HEK293T (cell line): Measurements from ENCODE around the gene KANTR.

ENCODE experiments used
- CTCF ChIA-PET: fragments of 350-600 bp; formaldehyde crosslinking; extraction: SDS; loops from one replicate; lab custom pipeline; 2021; ENCODE audit warnings: antibody characterized with exemption, inconsistent platforms; lab: Yijun Ruan, JAX
- POLR2A ChIA-PET: fragments of 350-600 bp; formaldehyde crosslinking; extraction: SDS; loops from one replicate; lab custom pipeline; 2020; ENCODE audit warnings: antibody characterized with exemption, inconsistent platforms; lab: Yijun Ruan, JAX
- DNase-seq: peaks from one replicate; pipeline ENCODE4 v3.0.0; 2012; ENCODE audit warnings: mixed read lengths; ENCODE audit errors: extremely low spot score
- ARNT ChIP-seq: fragments of 450-650 bp; IDR thresholded peaks from 2 replicates; pipeline ENCODE4 v1.6.1; 2017; ENCODE audit warnings: mild to moderate bottlenecking
- BHLHE40 ChIP-seq: fragments of 450-650 bp; IDR thresholded peaks from 2 replicates; pipeline ENCODE4 v1.6.1; 2016; ENCODE audit warnings: mild to moderate bottlenecking, moderate library complexity, borderline replicate concordance
- CTBP1 ChIP-seq: fragments of 450-650 bp; IDR thresholded peaks from 2 replicates; pipeline ENCODE4 v1.6.1; 2016; ENCODE audit warnings: borderline replicate concordance
- ELF4 ChIP-seq: fragments of 450-650 bp; IDR thresholded peaks from 2 replicates; pipeline ENCODE4 v1.6.1; 2017; ENCODE audit warnings: antibody characterized with exemption
- FOXA1 ChIP-seq: fragments of 450-650 bp; IDR thresholded peaks from 2 replicates; pipeline ENCODE4 v1.6.1; 2016; ENCODE audit warnings: mild to moderate bottlenecking
- FOXK2 ChIP-seq: fragments of 450-650 bp; IDR thresholded peaks from 2 replicates; pipeline ENCODE4 v1.6.1; 2016; ENCODE audit warnings: mild to moderate bottlenecking
- FOXM1 ChIP-seq: fragments of 450-650 bp; IDR thresholded peaks from 2 replicates; pipeline ENCODE4 v1.6.1; 2017; ENCODE audit warnings: mild to moderate bottlenecking, borderline replicate concordance
- HDGF ChIP-seq: fragments of 450-650 bp; IDR thresholded peaks from 2 replicates; pipeline ENCODE4 v1.6.1; 2017; ENCODE audit warnings: antibody characterized with exemption, borderline replicate concordance
- L3MBTL2 ChIP-seq: fragments of 450-650 bp; conservative IDR thresholded peaks from 2 replicates; pipeline ENCODE4 v1.6.1; 2016; ENCODE audit warnings: mild to moderate bottlenecking
- LEF1 ChIP-seq: fragments of 450-650 bp; IDR thresholded peaks from 2 replicates; pipeline ENCODE4 v1.6.1; 2017; ENCODE audit warnings: mild to moderate bottlenecking, borderline replicate concordance
- NFRKB ChIP-seq: fragments of 450-650 bp; IDR thresholded peaks from 2 replicates; pipeline ENCODE4 v1.6.1; 2016; ENCODE audit warnings: mild to moderate bottlenecking, moderate library complexity
- PKNOX1 ChIP-seq: fragments of 450-650 bp; IDR thresholded peaks from 2 replicates; pipeline ENCODE4 v1.6.1; 2016
- SP1 ChIP-seq: fragments of 450-650 bp; IDR thresholded peaks from 2 replicates; pipeline ENCODE4 v1.6.1; 2017
- SUZ12 ChIP-seq: fragments of 450-650 bp; IDR thresholded peaks from 2 replicates; pipeline ENCODE4 v1.6.1; 2016; ENCODE audit warnings: mild to moderate bottlenecking
- TARDBP ChIP-seq: fragments of 450-650 bp; IDR thresholded peaks from 2 replicates; pipeline ENCODE4 v1.6.1; 2016
- ZNF384 ChIP-seq: fragments of 450-650 bp; IDR thresholded peaks from 2 replicates; pipeline ENCODE4 v1.6.1; 2016

KANTR gene

GRCh38 chrX:53095796-53096195 is 1.9 kb downstream of the KANTR start:
- no peak for DNase-seq
- ChIA-PET POLR2A (no interaction called here), CTCF (no interaction called here)
- no peak for TF ChIP-seq ZNF384
- no peak for TF ChIP-seq NFRKB
- TF ChIP-seq FOXM1: no peak
- no peak for TF ChIP-seq L3MBTL2
- TF ChIP-seq PKNOX1: no peak
- no peak for TF ChIP-seq ARNT
- no peak for TF ChIP-seq CTBP1

GRCh38 chrX:53114864-53115549 is 21.1 kb downstream of the KANTR start:
- no peak for DNase-seq
- CTCF ChIA-PET: no interaction called here
- no peak for TF ChIP-seq BHLHE40
- TF ChIP-seq FOXA1: no peak
- no peak for TF ChIP-seq CTBP1
- TF ChIP-seq SUZ12: no peak
- TF ChIP-seq L3MBTL2: no peak
- POLR2A ChIA-PET: no interaction called here

GRCh38 chrX:53115550-53115874 is 21.6 kb downstream of the KANTR start:
- ChIA-PET POLR2A (no interaction called here), CTCF (no interaction called here)
- no peak for DNase-seq
- TF ChIP-seq TARDBP (no peak), PKNOX1 (no peak), ELF4 (no peak), BHLHE40 (no peak), FOXK2 (no peak)

- TF ChIP-seq FOXA1: no peak
- POLR2A ChIA-PET: no interaction called here
- no peak for DNase-seq
- CTCF ChIA-PET: no interaction called here
Observed at GRCh38 chrX:53116101-53116500, 22.2 kb downstream of the KANTR start.

- POLR2A ChIA-PET: no interaction called here
- no peak for TF ChIP-seq SP1
- no peak for TF ChIP-seq L3MBTL2
- no peak for TF ChIP-seq ARNT
- no peak for TF ChIP-seq FOXA1
- DNase-seq: no peak
- CTCF ChIA-PET: no interaction called here
Observed at GRCh38 chrX:53122013-53122412, 28.1 kb downstream of the KANTR start.

- TF ChIP-seq PKNOX1 (no peak), LEF1 (no peak), SP1 (no peak), FOXM1 (no peak), HDGF (no peak), L3MBTL2 (no peak), FOXK2 (no peak), BHLHE40 (no peak), ELF4 (no peak)
- ChIA-PET POLR2A (no interaction called here), CTCF (no interaction called here)
- no peak for DNase-seq
Observed at GRCh38 chrX:53125506-53125905, 31.6 kb downstream of the KANTR start.

GRCh38 chrX:53126377-53126776 is 32.4 kb downstream of the KANTR start:
- POLR2A ChIA-PET: interaction anchor here (0.8 kb wide), 1 partner anchor 93 kb away, joined by 4 read pairs; no protein-coding TSS in a partner anchor
- TF ChIP-seq BHLHE40 (no peak), ARNT (no peak), SUZ12 (no peak), SP1 (no peak), FOXM1 (no peak), CTBP1 (no peak), FOXK2 (no peak), NFRKB (no peak)
- CTCF ChIA-PET: no interaction called here
- DNase-seq: no peak

- TF ChIP-seq ZNF384: no peak
- TF ChIP-seq ARNT: no peak
- no peak for TF ChIP-seq SP1
- no peak for TF ChIP-seq FOXA1
- TF ChIP-seq PKNOX1: no peak
- no peak for TF ChIP-seq NFRKB
- no peak for TF ChIP-seq CTBP1
- TF ChIP-seq TARDBP: no peak
- POLR2A ChIA-PET: no interaction called here
- CTCF ChIA-PET: no interaction called here
- no peak for DNase-seq
Observed at GRCh38 chrX:53128097-53128749, 34.3 kb downstream of the KANTR start.
